22Rv1 (cell line): ENCODE measurements around the gene PRR33.

Experiments
- ZFX ChIP-seq: fragments of 450-650 bp; IDR thresholded peaks from 2 replicates; pipeline ENCODE4 v1.6.1; 2017; ENCODE audit warnings: antibody characterized with exemption, borderline replicate concordance
- TF ChIP-seq, protein P1 (sequence below): fragments of 450-650 bp; IDR thresholded peaks from 2 replicates; pipeline ENCODE4 v1.5.1; 2017; ENCODE audit warnings: mild to moderate bottlenecking

- TF ChIP-seq, protein P1, sequence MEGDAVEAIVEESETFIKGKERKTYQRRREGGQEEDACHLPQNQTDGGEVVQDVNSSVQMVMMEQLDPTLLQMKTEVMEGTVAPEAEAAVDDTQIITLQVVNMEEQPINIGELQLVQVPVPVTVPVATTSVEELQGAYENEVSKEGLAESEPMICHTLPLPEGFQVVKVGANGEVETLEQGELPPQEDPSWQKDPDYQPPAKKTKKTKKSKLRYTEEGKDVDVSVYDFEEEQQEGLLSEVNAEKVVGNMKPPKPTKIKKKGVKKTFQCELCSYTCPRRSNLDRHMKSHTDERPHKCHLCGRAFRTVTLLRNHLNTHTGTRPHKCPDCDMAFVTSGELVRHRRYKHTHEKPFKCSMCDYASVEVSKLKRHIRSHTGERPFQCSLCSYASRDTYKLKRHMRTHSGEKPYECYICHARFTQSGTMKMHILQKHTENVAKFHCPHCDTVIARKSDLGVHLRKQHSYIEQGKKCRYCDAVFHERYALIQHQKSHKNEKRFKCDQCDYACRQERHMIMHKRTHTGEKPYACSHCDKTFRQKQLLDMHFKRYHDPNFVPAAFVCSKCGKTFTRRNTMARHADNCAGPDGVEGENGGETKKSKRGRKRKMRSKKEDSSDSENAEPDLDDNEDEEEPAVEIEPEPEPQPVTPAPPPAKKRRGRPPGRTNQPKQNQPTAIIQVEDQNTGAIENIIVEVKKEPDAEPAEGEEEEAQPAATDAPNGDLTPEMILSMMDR: no peak
- TF ChIP-seq ZFX: no peak
Measured at GRCh38 chr11:1915795-1916131, 24.1 kb upstream of the PRR33 start.
